SK-N-SH (cell line): Measurements from ENCODE around the gene RHOXF2. TPM values are rescaled to one million over a fixed set of nuclear protein-coding genes. Genes with fewer than 3 reads are reported as not detected.
"Not testable (repeated sequence)": the region's sequence is repeated elsewhere in the genome, so short reads cannot be mapped to it uniquely, and the experiment has no call there.

ENCODE experiments used
- CTCF ChIA-PET: fragments of 300-600, 350-600 bp; formaldehyde crosslinking; extraction: SDS; loops from one replicate; lab custom pipeline; 2021; lab: Yijun Ruan, JAX
- POLR2A ChIA-PET: fragments of 350-600 bp; sonication (Branson Sonifier 250); formaldehyde crosslinking; extraction: SDS; loops from one replicate; lab custom pipeline; 2020; ENCODE audit warnings: antibody characterized with exemption, inconsistent platforms; lab: Yijun Ruan, JAX
- DNase-seq: peaks from one replicate; pipeline ENCODE4 v3.0.0; 2012
- H2AFZ ChIP-seq: fragments of 200-600 bp; sonication (generic); 2 replicates; pipeline ENCODE4 v1.8.1; 2016; ENCODE audit warnings: antibody characterized with exemption, mild to moderate bottlenecking, low read depth
- H3F3A ChIP-seq: fragments of 200-600 bp; sonication (generic); replicated peaks from 2 replicates; pipeline ENCODE3; 2016; ENCODE audit warnings: antibody characterized with exemption, mild to moderate bottlenecking; ENCODE audit not compliant: insufficient read depth
- H3K27ac ChIP-seq, 2 experiments: fragments of 200-500 bp in 1 of 2; fragments of 200-600 bp in 1 of 2; sonication (Bioruptor generic) in 1 of 2; sonication (generic), shearing (Covaris generic) in 1 of 2; 2 replicates each; pipeline versions ENCODE4 v1.5.1 to v1.6.1; 2014 to 2016; ENCODE audit warnings: low read depth in 2 of 2, inconsistent platforms in 1 of 2, low read length in 1 of 2, mild to moderate bottlenecking in 1 of 2, mixed read lengths in 1 of 2
- H3K27me3 ChIP-seq: fragments of 200-600 bp; sonication (generic), shearing (Covaris generic); 2 replicates; pipeline ENCODE4 v1.6.1; 2016; ENCODE audit warnings: mixed run types; ENCODE audit not compliant: insufficient read depth
- H3K36me3 ChIP-seq, 2 experiments: fragments of 200-500 bp in 1 of 2; fragments of 200-600 bp in 1 of 2; sonication (Bioruptor generic) in 1 of 2; sonication (generic) in 1 of 2; replicated peaks in 1 of 2; 2 replicates each; pipeline versions ENCODE3 to v1.5.1; 2014 to 2016; ENCODE audit warnings: low read length in 1 of 2, mild to moderate bottlenecking in 1 of 2; ENCODE audit not compliant: insufficient read depth in 2 of 2, control insufficient read depth in 1 of 2
- H3K4me1 ChIP-seq, 2 experiments: fragments of 200-500 bp in 1 of 2; fragments of 200-600 bp in 1 of 2; sonication (Bioruptor generic) in 1 of 2; sonication (generic), shearing (Covaris generic) in 1 of 2; 2 replicates each; pipeline versions ENCODE4 v1.5.1 to v1.6.1; 2014 to 2016; ENCODE audit warnings: low read depth in 1 of 2, low read length in 1 of 2, mixed run types in 1 of 2; ENCODE audit not compliant: insufficient read depth in 2 of 2, control insufficient read depth in 1 of 2
- H3K4me2 ChIP-seq: fragments of 200-600 bp; sonication (generic), shearing (Covaris generic); 2 replicates; pipeline ENCODE4 v1.6.1; 2017; ENCODE audit warnings: mixed run types
- H3K4me3 ChIP-seq, 2 experiments: fragments of 200-500 bp in 1 of 2; fragments of 200-600 bp in 1 of 2; sonication (Bioruptor generic) in 1 of 2; sonication (generic), shearing (Covaris generic) in 1 of 2; 2 replicates each; pipeline versions ENCODE4 v1.5.1 to v1.8.1; 2014 to 2016; ENCODE audit warnings: low read depth in 2 of 2, inconsistent platforms in 1 of 2, low read length in 1 of 2, mild to moderate bottlenecking in 1 of 2, mixed read lengths in 1 of 2, moderate library complexity in 1 of 2
- H3K79me2 ChIP-seq: fragments of 200-600 bp; sonication (generic); 2 replicates; pipeline ENCODE4 v1.8.1; 2017; ENCODE audit warnings: mild to moderate bottlenecking; ENCODE audit not compliant: insufficient read depth
- H3K9ac ChIP-seq: fragments of 200-600 bp; sonication (generic); 2 replicates; pipeline ENCODE4 v1.6.1; 2017; ENCODE audit warnings: mixed run types
- H3K9me2 ChIP-seq: fragments of 200-600 bp; sonication (generic); 2 replicates; pipeline ENCODE4 v1.6.1; 2017; ENCODE audit warnings: mixed run types
- H3K9me3 ChIP-seq: fragments of 200-600 bp; sonication (generic); 2 replicates; pipeline ENCODE4 v1.6.1; 2017; ENCODE audit warnings: mixed run types, mild to moderate bottlenecking, moderate library complexity
- H4K20me1 ChIP-seq: fragments of 200-600 bp; sonication (generic); 2 replicates; pipeline ENCODE4 v1.6.1; 2017; ENCODE audit warnings: mild to moderate bottlenecking, mixed run types; ENCODE audit not compliant: insufficient read depth
- CHD2 ChIP-seq: fragments of 150-350 bp; IDR thresholded peaks from 2 replicates; pipeline ENCODE4 v1.6.1; 2018; ENCODE audit warnings: low read length; ENCODE audit not compliant: partially characterized antibody
- FOXM1 ChIP-seq: IDR thresholded peaks from 2 replicates; pipeline ENCODE4 v1.4.0; 2012; ENCODE audit warnings: low read depth, mild to moderate bottlenecking
- GABPA ChIP-seq: IDR thresholded peaks from 2 replicates; pipeline ENCODE4 v1.4.0; 2012; ENCODE audit warnings: low read depth, mild to moderate bottlenecking
- MEF2A ChIP-seq: IDR thresholded peaks from 2 replicates; pipeline ENCODE4 v1.4.0; 2012; ENCODE audit warnings: low read depth, borderline replicate concordance
- NFIC ChIP-seq: IDR thresholded peaks from 2 replicates; pipeline ENCODE4 v1.4.0; 2012; ENCODE audit warnings: borderline replicate concordance
- NRF1 ChIP-seq: IDR thresholded peaks from 2 replicates; pipeline ENCODE4 v1.6.1; 2012; ENCODE audit warnings: low read depth, mild to moderate bottlenecking, low read length
- RCOR1 ChIP-seq: fragments of 150-350 bp; IDR thresholded peaks from 2 replicates; pipeline ENCODE4 v1.6.1; 2017; ENCODE audit warnings: antibody characterized with exemption, low read length
- RFX5 ChIP-seq: IDR thresholded peaks from 2 replicates; pipeline ENCODE4 v1.6.1; 2012; ENCODE audit warnings: mild to moderate bottlenecking, improper control_type of control experiment, low read length
- SIN3A ChIP-seq: IDR thresholded peaks from 2 replicates; pipeline ENCODE4 v1.6.1; 2012; ENCODE audit warnings: low read depth, mild to moderate bottlenecking, low read length, moderate library complexity, borderline replicate concordance
- SMC3 ChIP-seq: IDR thresholded peaks from 2 replicates; pipeline ENCODE4 v1.6.1; 2012; ENCODE audit warnings: low read depth, low read length, improper control_type of control experiment
- TAF1 ChIP-seq: IDR thresholded peaks from 2 replicates; pipeline ENCODE4 v1.6.1; 2012; ENCODE audit warnings: low read depth, mild to moderate bottlenecking, low read length, moderate library complexity, borderline replicate concordance
- TCF12 ChIP-seq: IDR thresholded peaks from 2 replicates; pipeline ENCODE4 v1.4.0; 2012
- TEAD4 ChIP-seq: IDR thresholded peaks from 2 replicates; pipeline ENCODE4 v1.4.0; 2012; ENCODE audit warnings: mild to moderate bottlenecking, borderline replicate concordance; ENCODE audit not compliant: insufficient read depth
- YY1 ChIP-seq: IDR thresholded peaks from 2 replicates; pipeline ENCODE4 v1.4.0; 2012; ENCODE audit warnings: low read depth, mild to moderate bottlenecking
- WGBS: methylation state at CpG from one replicate; pipeline ENCODE4 v1.1.6; 2017; ENCODE audit warnings: low lambda C conversion rate; 5-methylcytosine and 5-hydroxymethylcytosine counted together
- polyA plus RNA-seq, 3 experiments: library from polyadenylated mRNA; depleted of rRNA; stranded (reverse); fragments of >200 nt; gene quantifications; 2 replicates each; pipeline ENCODE4 v1.2.3, GENCODE V29; 2012
- TF ChIP-seq, protein P1 (sequence below): fragments of 200-600 bp; sonication (generic); IDR thresholded peaks from 2 replicates; pipeline ENCODE4 v1.6.1; 2017; ENCODE audit warnings: antibody characterized with exemption, mild to moderate bottlenecking, moderate library complexity
- TF ChIP-seq, protein P2 (sequence below): IDR thresholded peaks from 2 replicates; pipeline ENCODE4 v1.4.0; 2012; ENCODE audit warnings: low read depth, borderline replicate concordance
- TF ChIP-seq, protein P3 (sequence below): IDR thresholded peaks from 2 replicates; pipeline ENCODE4 v1.6.1; 2012; ENCODE audit warnings: mild to moderate bottlenecking, low read depth, low read length, moderate library complexity
- TF ChIP-seq, protein P4 (sequence below): IDR thresholded peaks from 2 replicates; pipeline ENCODE4 v1.4.0; 2012; ENCODE audit warnings: low read depth, borderline replicate concordance
- TF ChIP-seq, protein P5 (sequence below): fragments of 150-350 bp; IDR thresholded peaks from 2 replicates; pipeline ENCODE4 v1.6.1; 2017; ENCODE audit warnings: antibody characterized with exemption, low read length, low read depth, borderline replicate concordance

RHOXF2 gene
- polyA plus RNA-seq, 1 of the 3 experiments (the other 2 are of a cell fraction): not detected

DNA sequence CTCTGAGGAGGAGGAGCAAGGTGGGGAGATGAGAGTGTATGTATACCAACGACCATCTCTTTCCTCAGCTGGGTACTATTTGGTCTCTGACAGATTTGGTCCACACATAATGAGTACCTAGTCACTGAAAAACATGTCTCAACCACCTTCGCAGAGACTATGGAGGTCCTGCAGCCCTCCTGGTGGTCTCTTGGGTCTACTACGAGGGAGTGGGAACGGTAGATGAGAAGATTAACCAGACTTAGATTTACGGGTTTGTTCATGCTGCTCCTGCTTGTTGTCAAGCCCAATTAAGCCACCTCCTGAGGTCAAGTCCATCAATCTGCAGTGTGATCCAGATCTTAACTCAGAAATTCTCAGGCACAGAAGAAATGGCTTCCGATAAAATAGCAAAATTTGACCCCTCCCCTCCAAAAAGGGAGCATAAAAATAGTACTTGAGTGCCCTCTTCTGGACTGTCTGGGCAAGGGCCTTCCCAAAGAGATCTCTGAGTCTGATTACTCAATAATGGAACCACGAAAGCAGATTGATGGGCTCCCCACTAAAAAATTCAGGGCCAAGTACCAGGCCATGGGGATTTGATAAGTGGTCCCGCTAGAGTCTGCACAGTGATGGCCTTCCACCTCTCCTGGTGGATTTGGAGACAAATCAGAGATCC, 38.3 kb downstream of the RHOXF2 start:
- H4K20me1 ChIP-seq, H3K9ac ChIP-seq, H3K4me3 ChIP-seq, H3K9me3 ChIP-seq, H3K9me2 ChIP-seq, H3K4me2 ChIP-seq, H3K27ac ChIP-seq, H3K79me2 ChIP-seq, H2AFZ ChIP-seq, H3F3A ChIP-seq, H3K36me3 ChIP-seq, H3K27me3 ChIP-seq, POLR2A ChIA-PET, DNase-seq, H3K4me1 ChIP-seq, CTCF ChIA-PET: not testable (repeated sequence)
- no CpG with 5 or more reads among the region's 8 CpGs for WGBS

DNA sequence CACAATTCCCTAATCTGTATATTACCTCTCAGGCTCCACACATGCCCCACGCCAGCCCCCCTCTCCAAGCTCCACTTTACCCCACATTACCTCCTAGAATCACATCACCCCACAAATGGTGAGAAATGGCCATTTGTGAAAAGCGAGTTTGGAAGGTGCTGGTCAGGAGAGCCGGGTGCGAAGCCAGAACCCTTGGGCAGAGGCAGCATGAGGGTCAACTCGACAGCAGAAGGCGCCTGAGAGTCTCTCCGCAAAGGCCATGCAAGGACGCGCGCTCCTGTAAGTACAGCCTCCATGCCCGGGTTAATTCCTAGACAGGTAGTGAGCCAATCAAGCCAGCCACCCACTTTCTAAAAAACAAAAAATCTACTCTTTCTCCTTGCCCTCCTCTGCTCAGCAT, 42.4 kb downstream of the RHOXF2 start:
- peaks cover 7% of the 10 kb centered on the region; the same call in 1 of the 2 replicates for H3K27me3 ChIP-seq
- H3K4me3 ChIP-seq: no peak overlapping the region
- no peak for TF ChIP-seq MEF2A
- no peak for TF ChIP-seq NFIC
- TF ChIP-seq TCF12: no peak
- TF ChIP-seq, protein P1, sequence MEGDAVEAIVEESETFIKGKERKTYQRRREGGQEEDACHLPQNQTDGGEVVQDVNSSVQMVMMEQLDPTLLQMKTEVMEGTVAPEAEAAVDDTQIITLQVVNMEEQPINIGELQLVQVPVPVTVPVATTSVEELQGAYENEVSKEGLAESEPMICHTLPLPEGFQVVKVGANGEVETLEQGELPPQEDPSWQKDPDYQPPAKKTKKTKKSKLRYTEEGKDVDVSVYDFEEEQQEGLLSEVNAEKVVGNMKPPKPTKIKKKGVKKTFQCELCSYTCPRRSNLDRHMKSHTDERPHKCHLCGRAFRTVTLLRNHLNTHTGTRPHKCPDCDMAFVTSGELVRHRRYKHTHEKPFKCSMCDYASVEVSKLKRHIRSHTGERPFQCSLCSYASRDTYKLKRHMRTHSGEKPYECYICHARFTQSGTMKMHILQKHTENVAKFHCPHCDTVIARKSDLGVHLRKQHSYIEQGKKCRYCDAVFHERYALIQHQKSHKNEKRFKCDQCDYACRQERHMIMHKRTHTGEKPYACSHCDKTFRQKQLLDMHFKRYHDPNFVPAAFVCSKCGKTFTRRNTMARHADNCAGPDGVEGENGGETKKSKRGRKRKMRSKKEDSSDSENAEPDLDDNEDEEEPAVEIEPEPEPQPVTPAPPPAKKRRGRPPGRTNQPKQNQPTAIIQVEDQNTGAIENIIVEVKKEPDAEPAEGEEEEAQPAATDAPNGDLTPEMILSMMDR: no peak
- TF ChIP-seq, protein P2, sequence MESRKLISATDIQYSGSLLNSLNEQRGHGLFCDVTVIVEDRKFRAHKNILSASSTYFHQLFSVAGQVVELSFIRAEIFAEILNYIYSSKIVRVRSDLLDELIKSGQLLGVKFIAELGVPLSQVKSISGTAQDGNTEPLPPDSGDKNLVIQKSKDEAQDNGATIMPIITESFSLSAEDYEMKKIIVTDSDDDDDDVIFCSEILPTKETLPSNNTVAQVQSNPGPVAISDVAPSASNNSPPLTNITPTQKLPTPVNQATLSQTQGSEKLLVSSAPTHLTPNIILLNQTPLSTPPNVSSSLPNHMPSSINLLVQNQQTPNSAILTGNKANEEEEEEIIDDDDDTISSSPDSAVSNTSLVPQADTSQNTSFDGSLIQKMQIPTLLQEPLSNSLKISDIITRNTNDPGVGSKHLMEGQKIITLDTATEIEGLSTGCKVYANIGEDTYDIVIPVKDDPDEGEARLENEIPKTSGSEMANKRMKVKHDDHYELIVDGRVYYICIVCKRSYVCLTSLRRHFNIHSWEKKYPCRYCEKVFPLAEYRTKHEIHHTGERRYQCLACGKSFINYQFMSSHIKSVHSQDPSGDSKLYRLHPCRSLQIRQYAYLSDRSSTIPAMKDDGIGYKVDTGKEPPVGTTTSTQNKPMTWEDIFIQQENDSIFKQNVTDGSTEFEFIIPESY: no peak
- TF ChIP-seq GABPA: no peak
- TF ChIP-seq YY1: no peak
- TF ChIP-seq, protein P3, sequence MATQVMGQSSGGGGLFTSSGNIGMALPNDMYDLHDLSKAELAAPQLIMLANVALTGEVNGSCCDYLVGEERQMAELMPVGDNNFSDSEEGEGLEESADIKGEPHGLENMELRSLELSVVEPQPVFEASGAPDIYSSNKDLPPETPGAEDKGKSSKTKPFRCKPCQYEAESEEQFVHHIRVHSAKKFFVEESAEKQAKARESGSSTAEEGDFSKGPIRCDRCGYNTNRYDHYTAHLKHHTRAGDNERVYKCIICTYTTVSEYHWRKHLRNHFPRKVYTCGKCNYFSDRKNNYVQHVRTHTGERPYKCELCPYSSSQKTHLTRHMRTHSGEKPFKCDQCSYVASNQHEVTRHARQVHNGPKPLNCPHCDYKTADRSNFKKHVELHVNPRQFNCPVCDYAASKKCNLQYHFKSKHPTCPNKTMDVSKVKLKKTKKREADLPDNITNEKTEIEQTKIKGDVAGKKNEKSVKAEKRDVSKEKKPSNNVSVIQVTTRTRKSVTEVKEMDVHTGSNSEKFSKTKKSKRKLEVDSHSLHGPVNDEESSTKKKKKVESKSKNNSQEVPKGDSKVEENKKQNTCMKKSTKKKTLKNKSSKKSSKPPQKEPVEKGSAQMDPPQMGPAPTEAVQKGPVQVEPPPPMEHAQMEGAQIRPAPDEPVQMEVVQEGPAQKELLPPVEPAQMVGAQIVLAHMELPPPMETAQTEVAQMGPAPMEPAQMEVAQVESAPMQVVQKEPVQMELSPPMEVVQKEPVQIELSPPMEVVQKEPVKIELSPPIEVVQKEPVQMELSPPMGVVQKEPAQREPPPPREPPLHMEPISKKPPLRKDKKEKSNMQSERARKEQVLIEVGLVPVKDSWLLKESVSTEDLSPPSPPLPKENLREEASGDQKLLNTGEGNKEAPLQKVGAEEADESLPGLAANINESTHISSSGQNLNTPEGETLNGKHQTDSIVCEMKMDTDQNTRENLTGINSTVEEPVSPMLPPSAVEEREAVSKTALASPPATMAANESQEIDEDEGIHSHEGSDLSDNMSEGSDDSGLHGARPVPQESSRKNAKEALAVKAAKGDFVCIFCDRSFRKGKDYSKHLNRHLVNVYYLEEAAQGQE: no peak
- TF ChIP-seq, protein P4, sequence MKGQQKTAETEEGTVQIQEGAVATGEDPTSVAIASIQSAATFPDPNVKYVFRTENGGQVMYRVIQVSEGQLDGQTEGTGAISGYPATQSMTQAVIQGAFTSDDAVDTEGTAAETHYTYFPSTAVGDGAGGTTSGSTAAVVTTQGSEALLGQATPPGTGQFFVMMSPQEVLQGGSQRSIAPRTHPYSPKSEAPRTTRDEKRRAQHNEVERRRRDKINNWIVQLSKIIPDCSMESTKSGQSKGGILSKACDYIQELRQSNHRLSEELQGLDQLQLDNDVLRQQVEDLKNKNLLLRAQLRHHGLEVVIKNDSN: no peak
- no peak for TF ChIP-seq TAF1
- TF ChIP-seq SMC3: no peak
- no peak for TF ChIP-seq RCOR1
- TF ChIP-seq, protein P5, sequence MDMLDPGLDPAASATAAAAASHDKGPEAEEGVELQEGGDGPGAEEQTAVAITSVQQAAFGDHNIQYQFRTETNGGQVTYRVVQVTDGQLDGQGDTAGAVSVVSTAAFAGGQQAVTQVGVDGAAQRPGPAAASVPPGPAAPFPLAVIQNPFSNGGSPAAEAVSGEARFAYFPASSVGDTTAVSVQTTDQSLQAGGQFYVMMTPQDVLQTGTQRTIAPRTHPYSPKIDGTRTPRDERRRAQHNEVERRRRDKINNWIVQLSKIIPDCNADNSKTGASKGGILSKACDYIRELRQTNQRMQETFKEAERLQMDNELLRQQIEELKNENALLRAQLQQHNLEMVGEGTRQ: no peak
- no peak for TF ChIP-seq NRF1
- TF ChIP-seq TEAD4: no peak
- no peak for TF ChIP-seq FOXM1
- TF ChIP-seq CHD2: no peak
- TF ChIP-seq SIN3A: no peak
- TF ChIP-seq RFX5: no peak
- TF ChIP-seq, all 33 proteins: peak for 0
- ChIA-PET CTCF (interaction anchor here (0.8 to 2.8 kb wide), 2 partner anchors 13 to 219 kb away, joined by 3 to 14 read pairs; no protein-coding TSS in a partner anchor), POLR2A (no interaction called here)
- WGBS: 22% methylated on average over 11 of the region's 11 CpGs
- Histone ChIP-seq H3K9me3 (no peaks in the 10 kb centered on the region), H3K4me2 (no peak overlapping the region), H3K79me2 (no peaks in the 10 kb centered on the region), H3K36me3 (no peaks in the 10 kb centered on the region), H3K4me1 (peaks cover 0 to 6% of the 10 kb centered on the region in 2 experiments; a peak in 1 of 4 replicates), H2AFZ (no peak overlapping the region), H3K9ac (no peak overlapping the region), H4K20me1 (no peaks in the 10 kb centered on the region), H3K9me2 (no peaks in the 10 kb centered on the region), H3F3A (peaks cover 4% of the 10 kb centered on the region), H3K27ac (no peak overlapping the region)
- no peak for DNase-seq
